ENCODE data around the gene PKMYT1. TPM values are rescaled to one million over a fixed set of nuclear protein-coding genes. Genes with fewer than 3 reads are reported as not detected.

PKMYT1 gene
- total RNA-seq, 1 donor from 2014 or later: 125 TPM

DNA sequence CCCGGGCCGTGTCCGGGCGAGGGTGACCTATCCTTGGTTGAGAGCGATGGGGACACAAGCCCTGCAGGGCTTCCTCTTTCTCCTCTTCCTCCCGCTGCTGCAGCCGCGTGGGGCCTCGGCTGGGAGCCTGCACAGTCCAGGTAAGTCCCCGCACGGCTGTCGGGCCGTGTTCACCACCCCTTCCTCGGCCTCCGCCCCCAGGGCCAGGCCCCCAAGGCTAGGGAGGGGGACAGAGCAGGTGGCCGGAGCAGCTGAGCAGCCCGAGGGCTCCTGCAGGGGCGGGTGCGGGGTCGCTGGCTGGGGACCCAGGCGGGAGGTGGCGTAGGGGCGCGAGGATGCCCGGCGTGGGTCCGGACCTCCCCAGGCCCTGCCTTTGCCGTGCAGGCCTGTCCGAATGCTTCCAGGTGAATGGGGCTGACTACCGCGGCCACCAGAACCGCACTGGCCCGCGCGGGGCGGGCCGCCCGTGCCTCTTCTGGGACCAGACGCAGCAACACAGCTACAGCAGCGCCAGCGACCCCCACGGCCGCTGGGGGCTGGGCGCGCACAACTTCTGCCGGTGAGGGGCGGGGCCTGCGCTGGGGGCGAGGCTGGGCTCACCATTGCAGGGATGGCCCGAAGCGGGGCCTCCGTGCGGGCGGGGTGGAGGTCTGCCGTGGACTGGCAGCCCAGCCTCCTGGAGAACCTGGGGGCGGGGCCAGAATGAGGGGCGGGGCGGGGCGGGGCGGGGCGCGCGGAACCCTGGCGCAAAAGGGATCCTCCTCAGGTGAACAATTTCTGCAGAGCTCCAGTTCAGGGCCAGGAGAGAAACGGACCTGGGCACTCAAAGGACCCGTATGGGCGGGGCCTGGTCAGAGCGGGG is 15.5 kb downstream of the PKMYT1 start:
- intact Hi-C loops (cut with micrococcal nuclease): loop anchor here (5.0 kb wide), 1 partner anchor 58 kb away; the partner anchor contains the start of genes HCFC1R1, THOC6 and TNFRSF12A

DNA sequence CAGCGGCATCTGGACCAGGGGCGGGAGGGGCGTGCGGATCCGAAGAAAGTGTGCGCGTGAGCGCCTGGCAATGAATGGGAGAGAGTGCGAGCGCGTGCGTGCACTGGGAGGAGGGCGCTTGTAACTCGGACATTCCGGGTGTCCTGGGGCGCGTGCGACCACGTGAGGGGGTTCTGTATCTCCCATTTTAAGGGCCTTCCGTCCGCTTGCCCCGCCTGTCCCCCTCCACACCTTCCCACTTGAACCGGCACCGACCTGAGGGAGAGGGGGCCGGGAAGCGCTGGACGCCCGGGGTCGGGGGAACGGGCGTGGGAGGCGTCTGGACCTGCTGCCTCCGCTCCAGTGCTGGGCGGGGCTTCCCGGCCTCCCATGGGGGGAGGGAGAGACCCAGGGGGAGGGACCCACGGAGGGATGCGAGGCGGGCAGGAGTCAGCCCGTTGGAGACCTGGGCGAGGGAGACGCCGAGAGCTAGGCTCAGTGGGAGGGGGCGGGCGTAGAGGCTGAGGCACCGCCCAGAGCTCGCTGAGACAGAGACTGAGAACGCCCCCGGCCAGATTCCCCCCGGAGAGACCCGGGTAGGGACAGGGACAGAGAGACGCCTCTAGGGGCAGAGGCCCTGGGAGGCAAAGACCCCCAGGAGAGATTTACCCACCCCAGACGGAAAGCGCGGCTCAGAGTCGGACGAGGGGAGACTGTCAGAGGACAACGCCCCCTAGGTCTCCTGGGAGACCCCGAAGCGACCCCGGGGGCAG is 16.3 kb downstream of the PKMYT1 start, which contains the start of gene KREMEN2:
TSS of gene KREMEN2 (plus strand) at position 553 of the 752 bp plus-strand sequence. CDS start 246 bp downstream, outside the sequence.
- intact Hi-C loops (cut with micrococcal nuclease): no loop called here

DNA sequence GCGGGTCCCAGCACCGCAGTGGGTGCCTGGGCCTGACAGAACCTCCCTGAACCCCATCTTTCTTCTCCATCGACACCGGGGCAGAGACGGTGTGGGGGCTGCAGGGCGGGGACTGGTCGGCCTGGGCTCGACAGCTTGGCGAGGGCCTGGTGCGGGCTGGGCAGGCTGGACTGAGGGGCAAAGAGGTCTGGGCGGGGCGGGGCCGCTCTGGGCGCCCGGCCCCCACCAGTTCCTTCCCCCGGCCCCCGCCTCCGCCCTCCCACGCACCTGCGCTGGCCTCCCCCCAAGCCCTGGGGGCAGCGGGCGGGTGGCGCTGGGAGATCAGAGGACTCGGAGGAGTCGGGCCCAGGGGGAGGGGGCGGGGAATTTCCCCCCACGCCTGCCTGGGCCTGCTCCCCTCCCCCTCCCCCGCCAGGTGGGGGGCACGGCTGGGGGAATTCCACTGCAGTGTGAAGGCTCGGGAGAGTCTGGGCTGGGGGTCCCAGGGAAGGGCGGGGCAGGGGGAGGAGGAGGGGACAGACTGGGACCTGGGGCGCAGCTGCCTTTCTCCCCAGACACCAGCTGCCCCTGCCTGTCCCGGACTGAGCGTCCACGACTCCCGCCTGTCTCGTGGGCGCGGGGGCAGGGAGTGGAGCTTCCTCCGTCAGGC is 17.0 kb downstream of the PKMYT1 start:
- intact Hi-C loops (cut with micrococcal nuclease): no loop called here

DNA sequence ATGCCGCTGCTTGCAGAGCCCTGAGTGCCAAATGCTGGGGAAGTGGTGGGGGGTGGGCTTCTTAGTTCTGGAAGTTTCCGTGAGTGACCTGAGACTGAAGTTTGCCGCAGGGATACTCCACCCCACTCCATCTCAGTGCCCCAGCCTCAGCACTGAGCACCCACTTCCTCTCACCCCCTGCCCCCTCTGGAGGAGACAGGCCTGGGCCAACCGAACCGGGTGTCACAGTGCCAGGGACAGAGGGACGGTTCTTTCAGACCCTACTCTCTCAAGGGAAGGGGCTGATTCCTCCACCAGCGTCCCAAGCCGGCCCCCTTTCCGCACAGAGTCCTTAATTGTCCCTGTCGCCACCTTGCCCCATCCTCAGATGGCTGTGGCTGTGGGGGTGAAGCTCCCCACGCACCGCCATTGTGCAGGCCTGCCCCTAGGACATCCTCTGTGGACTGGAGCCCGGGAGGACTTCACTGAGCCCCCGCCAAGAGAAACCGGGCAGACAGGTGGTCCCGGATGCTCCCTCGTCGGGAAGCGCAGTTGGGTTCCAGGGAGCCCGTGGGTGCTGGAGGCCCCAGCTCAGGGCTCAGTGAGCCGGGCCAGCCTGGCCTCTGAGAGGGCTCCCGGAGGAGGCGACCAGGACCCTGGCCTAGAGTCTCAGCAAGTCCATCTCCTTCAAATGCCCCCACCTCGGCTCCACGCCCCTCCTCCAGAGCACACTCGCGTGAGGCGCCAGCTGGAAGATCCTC is 17.7 kb downstream of the PKMYT1 start:
- intact Hi-C loops (cut with micrococcal nuclease): no loop called here

DNA sequence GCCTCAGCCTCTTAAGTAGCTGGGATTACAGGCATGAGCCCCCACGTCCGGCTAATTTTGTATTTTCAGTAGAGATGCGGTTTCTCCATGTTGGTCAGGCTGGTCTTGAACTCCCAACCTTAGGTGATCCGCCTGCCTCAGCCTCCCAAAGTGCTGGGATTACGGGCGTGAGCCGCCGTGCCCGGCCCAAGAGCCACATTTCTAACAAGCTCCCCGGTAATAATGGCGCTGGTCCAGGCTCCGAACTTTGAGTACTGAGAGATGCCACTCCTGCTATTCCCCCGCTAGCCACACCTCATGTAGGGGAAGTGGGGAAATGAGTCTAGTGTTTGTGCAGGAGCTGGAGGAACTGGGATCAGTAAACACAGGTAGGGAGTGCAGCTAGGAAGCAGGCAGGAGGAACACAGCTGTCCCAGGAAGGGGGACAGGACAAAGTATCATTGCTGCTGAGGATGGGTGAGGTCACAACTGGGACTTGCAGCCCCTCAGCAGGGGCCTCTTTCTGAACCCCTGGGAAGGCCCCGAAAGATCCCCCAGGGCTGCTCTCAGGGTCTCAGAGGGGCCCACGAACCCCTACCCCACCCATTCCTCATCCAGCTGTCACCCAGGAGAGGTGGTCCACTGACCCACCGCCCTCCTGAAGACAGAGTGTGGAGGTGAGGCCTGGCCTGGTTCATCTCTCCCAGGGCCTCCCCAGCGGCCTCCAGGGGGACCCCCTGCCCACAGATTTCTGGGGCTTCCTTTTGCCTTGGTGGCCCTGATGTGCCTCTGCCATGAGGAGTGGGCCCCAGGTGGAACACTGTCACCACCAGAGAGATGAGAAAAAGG is 19.8 kb downstream of the PKMYT1 start:
- intact Hi-C loops (cut with micrococcal nuclease): no loop called here

DNA sequence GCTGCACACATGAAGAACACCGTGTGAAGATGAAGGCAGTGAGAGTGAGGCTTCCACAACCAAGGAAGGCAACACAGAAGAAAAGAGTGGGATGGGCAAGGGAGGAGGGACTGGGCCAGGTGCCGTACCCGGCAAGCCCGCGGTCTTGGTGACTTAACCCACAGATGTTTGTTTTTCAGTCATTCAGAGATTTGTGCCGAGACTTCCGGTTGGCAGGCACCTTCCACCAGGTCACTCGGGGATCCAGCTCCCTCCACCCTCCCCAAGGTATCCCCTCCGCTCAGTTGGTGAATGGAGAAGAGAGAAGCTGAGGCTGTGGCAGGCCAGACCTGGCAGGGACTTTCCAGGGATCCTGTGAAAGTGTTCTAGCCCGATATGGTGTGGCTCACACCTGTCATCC is 21.0 kb downstream of the PKMYT1 start:
- intact Hi-C loops (cut with micrococcal nuclease): no loop called here

DNA sequence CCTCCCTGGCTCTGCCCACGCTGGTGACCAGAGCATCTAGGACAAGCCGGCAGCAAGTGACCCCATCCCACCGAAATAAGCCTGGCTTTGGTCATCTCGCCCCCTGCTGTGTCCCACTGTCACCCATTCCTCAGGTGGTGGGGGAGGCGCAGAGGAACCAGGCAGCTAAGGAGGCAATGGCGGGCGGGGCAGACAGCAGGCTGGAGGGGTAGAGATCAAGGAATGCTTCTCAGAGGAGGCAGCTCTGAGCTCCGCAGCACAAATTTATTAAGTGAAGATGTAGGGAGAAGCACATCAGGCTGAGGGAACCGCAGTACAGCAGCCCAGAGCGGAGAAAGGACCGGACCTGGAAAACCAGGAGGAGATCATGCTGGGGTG is 23.7 kb downstream of the PKMYT1 start:
- intact Hi-C loops (cut with micrococcal nuclease): no loop called here

DNA sequence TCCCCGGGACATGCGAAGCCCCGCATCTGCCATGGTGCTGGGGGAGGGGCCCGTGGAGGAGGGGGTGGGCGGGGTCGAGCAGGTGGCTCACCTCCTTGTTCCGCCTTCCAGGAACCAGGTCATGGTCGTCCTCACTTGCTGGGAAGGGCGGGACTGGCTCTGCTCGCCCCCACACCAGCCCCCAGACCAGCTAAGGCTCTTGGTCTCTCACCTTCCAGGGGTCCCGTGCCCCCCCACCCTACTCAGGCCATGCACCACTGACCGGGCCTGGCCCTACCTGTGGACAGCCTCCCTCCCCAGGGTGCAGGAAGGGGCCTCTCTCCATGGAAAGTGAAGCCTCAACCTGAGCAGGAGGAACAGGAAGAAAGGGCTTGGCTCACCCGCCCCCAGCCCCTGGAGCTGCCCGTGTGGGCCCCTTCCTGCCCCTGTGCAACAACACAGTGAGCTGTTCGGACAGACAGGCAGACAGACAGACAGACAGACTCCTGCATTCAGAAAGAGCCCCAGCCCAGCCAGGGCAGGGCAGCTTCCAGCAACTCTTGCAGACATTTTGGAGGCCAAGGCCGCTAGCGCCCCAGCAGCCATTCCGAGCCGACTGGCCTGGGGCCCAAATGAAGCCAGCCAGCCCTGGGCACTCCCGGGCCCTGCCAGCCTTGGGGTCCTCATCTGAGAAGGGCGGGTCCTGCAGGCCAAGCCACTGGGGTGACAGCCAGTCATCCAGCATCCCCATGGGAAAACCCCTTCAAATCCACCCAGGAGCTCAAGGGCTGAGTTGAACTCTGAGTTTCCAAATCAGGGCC is 24.3 kb downstream of the PKMYT1 start:
- intact Hi-C loops (cut with micrococcal nuclease): no loop called here

DNA sequence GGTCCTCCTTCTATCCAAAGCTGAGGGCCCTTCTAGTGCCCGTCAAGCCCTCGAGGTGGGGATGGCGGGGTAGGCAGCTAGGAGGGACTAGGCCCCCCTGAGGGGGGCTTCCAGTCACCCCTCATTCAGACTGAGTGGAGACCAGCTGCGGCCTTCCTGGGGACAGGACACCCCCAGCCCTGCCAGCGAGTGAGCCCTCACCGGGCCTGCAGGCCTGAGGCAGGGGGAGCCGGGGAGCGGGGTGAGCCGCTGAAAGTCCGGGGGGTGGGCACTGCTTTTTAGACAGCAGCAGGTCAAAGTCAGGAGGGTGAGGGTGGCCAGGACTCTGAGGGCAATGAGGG is 24.8 kb downstream of the PKMYT1 start:
- intact Hi-C loops (cut with micrococcal nuclease): no loop called here

DNA sequence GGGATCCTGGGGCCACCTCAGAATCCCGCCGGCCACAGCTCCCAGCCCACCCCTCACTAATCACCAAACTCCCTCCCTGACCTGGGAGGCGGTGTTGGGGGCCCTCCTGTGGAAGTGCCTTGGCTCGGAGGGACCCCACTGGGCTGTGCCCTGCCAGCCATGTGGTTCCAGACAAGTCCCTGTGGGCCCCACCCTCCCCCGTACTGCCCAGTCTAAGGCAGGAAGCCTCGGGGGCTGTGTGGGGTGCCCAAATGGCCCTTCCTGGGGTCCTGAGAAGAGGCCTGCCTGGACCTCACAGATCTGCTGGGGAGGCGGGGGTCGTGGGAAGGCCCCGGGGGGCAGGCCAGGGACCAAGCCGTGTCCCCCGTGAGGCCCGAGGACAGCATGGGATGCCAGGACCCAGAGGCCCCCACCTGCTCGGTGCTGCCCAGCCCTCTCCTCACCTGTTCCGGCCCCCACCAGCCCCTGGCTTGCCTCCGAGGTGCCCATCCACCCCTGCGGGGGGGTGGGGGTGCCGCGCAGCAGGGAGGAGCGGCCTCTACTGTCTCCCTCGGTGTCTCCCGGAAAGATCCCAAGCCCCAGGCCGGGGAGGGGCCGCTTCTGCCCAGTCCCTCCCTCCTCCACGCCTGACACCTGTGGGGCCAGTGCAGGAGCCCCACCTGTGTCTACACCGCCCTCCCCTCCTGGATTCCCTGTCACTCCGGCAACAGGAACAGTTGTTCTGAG is 25.4 kb downstream of the PKMYT1 start:
- intact Hi-C loops (cut with micrococcal nuclease): no loop called here

DNA sequence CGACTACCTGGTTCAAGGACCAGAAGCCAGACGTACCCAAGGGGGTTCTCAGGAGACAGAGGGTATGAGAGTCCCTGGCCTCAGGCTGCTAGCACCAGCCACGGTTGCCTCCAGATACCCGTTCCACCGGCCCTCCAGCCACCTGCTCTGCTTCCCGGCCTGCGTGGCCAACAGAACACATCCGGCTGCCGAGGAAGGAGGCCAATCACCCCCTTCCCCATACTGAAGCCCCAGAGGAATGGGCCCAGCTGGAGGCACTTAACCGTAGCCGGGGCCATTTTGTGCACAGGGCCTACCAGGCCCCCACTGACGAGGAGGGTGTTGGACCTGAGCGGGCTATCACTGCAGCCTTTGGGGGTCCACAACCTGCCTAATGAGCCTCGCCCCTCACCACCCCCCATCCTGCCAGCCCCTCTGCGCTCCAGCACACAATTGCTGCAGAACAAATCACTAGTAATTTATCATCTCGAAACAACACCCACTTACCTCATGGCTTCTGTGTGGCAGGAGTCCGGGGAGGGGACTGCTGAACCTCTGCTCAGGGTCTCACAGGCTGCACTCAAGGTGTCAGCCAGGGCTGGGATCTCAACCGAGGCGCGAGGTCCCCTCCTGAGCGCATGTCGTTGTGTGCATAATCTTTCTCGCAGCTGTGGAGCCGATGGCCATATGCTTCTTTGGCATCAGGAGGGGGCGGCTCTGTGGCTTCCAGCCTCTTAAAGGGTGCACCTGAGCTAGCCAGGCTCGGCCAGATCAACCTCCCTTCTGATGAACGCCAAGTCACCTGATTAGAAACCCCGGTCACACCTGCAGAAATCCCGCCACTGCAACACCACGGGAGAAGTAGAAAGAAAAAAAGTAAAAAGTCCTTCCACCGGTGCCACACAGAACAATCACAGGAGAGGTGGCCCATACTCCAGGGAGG is 26.3 kb downstream of the PKMYT1 start:
- intact Hi-C loops (cut with micrococcal nuclease): no loop called here

DNA sequence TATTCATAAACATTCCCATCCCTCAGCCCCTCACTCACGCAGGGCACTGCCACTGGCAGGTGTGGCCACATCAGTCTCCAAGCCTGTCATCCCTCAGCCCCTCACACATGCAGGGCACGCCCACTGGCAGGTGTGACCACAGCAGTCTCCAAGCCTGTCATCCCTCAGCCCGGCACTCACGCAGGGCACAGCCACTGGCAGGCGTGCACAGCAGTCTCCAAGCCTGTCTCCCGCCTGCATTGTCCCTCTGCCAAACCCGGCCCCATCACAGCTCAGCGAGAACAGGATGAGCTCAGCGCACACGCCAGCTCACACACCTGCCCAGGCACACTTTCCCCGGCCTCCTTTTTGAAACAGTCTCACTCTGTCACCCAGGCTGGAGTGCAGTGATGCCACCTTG is 27.6 kb downstream of the PKMYT1 start:
- intact Hi-C loops (cut with micrococcal nuclease): no loop called here

DNA sequence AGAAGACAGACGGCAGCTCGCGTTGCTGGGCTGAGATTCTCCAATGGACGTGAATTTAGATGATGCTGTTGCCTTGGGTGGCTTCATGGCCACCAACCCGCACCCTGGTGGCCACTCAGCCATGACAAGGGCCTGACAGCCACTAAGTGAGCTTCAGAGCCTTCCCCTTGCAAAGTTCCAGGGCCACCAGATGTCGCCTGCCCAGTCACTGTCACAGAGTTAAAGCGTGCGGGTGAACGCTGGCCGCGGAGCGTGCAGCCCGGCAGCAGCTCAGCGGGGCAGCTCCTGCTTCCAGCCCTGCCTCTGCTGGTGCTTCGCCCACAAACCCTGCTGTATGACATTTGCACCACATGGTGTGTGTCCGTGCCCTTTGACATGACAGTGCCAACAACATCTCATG is 29.5 kb downstream of the PKMYT1 start:
- intact Hi-C loops (cut with micrococcal nuclease): no loop called here

DNA sequence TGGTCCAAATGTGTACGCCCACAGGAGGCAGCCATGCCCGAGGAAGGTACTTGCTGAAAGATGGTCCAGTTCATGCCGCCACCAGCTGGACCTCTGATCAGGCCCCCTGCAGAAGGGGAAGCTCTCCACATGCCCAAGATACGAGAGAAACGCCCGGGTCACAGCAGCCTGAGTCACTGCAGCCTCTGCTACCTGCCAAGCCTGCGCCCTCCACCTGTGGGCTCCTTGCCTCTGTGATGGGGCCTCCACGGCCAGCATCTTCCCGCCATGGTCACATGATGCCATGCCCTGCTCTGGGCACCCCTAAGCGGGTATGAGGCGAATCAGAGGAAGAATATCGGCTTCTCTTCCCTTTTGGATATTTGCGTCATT is 29.9 kb downstream of the PKMYT1 start:
- intact Hi-C loops (cut with micrococcal nuclease): no loop called here

DNA sequence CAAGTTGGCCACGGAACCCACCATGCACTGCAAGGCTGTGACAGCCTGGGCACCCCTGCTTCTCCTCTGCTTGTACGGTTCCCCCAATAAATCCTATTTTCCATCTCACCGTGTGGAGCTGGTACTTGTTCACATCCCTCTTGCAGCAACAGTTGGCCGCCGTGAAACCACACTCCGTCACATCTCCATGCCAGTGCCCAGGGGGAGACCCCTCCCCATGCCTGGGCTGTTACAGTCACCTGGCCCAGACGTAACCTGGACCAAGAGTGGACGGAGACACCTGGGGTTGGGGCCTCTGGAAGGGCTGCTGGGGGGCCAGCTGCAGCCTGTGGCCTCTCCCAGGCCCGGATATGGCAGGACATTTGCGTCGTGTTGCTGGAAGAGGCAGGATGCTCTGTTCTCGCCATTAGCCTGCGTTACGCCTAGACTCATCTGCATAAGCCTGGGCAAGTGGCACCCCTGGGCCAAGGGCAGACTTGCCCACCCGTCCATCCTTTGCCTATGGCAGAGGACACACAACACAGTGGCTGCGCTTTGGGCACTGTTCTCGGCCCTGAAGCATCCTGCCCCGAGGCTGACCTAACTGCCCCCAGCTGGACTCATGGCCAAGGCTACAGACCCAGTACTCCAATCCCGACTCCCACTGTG is 30.4 kb downstream of the PKMYT1 start:
- intact Hi-C loops (cut with micrococcal nuclease): no loop called here

DNA sequence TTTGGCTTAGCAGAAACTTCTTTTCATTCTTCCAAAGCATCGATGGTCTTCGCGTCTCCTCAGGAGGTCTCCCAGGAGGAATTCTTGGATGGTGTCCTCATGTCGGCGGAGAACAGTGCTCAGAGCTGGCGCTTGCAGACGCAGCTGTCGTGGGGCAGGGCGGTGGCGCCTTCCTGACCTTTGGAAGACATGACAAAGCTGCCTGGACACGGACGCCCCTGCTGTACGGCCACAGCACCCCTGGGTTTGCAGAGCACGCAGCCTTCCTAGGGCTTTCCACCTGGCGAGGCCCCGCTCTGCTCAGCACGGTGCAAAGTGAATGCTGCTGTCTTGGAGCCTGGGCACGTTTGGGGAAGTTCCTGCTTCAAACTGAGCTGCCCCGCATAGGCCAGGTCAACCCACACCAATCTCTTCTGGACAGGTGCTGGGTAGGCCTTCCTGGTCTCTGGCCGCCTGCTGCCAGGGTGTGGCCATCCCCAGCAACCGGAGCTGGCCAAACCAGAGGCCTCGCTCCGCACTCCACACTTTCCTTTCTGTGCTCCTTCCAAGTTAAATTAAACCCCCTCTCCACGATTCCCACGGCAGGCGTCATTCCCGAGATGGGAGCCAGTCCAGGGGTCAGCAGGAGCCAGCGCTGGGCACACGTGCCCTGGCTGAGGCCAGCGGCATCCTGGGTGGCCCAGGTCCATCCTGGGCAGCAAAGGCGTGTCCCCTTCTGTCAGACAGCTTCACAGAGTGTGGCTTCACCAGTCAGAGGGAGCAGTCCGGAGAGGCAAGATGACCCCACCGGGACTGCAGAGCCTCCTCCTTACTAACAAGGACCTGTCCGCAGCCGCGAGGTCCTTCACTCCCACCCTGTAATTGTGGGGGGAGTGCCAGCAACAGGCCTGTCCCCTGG is 31.2 kb downstream of the PKMYT1 start:
- intact Hi-C loops (cut with micrococcal nuclease): no loop called here

Data from T-helper 2 cell treated with Interferon-gamma antibody and Interleukin-4, amounts not matched to agents 100 ng/mL and 5 ng/mL, for 36 hours (primary cell).